ENCODE measurements around the gene UBTD2.

DNA sequence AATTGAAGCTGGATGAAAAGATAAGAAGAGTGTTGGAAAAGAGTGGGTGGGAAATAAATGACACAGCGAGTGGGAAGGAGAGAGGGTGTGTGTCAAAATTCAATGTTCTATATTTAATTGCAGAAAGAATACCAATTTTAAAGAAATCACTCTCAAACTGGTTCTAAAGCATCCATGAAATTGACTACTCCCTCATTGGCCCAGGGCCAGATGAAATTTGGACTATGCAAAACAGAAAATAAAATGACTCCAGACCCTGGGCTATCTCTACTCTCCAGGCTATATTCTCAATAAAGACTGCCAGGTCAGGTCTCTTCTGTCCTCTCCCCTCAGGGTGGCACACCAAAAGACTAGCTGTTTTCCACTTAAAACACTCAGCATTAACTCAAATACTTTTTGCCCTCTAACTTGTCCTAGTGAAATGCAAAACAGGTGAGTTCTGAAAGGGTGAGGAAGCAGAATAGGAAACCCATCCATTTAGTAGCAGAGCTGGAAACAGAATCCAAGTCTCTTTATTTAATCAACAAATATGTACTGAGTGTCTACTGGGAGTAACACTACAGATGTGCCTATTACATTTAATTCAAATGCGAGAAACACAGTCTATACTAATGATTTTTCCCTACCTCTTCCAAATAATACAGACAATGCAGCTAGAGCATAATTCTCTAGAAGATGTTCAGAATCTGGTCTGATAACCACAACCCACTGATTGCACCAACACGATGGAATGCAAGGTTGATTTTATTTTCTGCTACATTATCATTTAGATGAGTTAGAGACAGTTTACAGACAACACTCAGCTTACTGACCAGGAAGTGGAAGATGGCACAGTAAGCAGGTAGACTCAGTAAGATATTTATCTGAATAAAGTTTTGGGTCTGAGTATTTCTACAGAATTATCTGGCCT is 47.5 kb downstream of the UBTD2 start:
- TF ChIP-seq EZH2phosphoT487 (IDR thresholded peaks at IDR 0.05; ENCODE audit: low read depth): no peak
- TF ChIP-seq CTCF (IDR thresholded peaks at IDR 0.05; ENCODE audit: low read depth, low read length): no peak
